Neural progenitor cell (in vitro differentiated cells): ENCODE results near the gene DNPH1.

Source experiments
- EZH2 ChIP-seq: fragments of 200-600 bp; sonication (generic); IDR thresholded peaks from 2 replicates; pipeline ENCODE4 v1.6.1; 2017; ENCODE audit warnings: antibody characterized with exemption, mild to moderate bottlenecking, moderate library complexity
- EZH2phosphoT487 ChIP-seq: fragments of 200-600 bp; sonication (generic); IDR thresholded peaks from 2 replicates; pipeline ENCODE4 v1.6.1; 2017; ENCODE audit warnings: antibody characterized with exemption
- TF ChIP-seq, protein P1 (sequence below): fragments of 200-600 bp; sonication (generic); IDR thresholded peaks from 2 replicates; pipeline ENCODE4 v1.5.1; 2017; ENCODE audit warnings: antibody characterized with exemption, mild to moderate bottlenecking

DNA sequence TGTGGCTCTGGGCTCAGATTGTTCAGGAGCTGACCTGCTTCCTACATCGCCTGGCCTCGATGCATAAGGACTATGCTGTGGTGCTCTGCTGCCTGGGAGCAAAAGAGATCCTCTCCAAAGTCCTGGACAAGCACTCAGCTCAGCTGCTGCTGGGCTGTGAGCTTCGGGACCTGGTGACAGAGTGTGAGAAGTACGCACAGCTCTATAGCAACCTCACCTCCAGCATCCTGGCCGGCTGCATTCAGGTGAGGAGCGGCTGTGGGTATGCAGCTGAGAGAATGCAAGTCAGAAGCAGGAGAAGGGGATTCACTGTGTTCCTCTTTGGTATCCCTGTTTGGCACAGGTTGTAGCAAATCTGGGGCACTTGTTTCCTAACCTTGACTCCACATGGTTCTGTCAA is 29.4 kb downstream of the DNPH1 start:
- TF ChIP-seq, protein P1, sequence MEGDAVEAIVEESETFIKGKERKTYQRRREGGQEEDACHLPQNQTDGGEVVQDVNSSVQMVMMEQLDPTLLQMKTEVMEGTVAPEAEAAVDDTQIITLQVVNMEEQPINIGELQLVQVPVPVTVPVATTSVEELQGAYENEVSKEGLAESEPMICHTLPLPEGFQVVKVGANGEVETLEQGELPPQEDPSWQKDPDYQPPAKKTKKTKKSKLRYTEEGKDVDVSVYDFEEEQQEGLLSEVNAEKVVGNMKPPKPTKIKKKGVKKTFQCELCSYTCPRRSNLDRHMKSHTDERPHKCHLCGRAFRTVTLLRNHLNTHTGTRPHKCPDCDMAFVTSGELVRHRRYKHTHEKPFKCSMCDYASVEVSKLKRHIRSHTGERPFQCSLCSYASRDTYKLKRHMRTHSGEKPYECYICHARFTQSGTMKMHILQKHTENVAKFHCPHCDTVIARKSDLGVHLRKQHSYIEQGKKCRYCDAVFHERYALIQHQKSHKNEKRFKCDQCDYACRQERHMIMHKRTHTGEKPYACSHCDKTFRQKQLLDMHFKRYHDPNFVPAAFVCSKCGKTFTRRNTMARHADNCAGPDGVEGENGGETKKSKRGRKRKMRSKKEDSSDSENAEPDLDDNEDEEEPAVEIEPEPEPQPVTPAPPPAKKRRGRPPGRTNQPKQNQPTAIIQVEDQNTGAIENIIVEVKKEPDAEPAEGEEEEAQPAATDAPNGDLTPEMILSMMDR, result no peak
- TF ChIP-seq EZH2phosphoT487 (no peak), EZH2 (no peak)
